22Rv1 (cell line): ENCODE results near the gene NRP2.

Experiments
- ZFX ChIP-seq: fragments of 450-650 bp; IDR thresholded peaks from 2 replicates; pipeline ENCODE4 v1.6.1; 2017; ENCODE audit warnings: antibody characterized with exemption, borderline replicate concordance
- TF ChIP-seq, protein P1 (sequence below): fragments of 450-650 bp; IDR thresholded peaks from 2 replicates; pipeline ENCODE4 v1.5.1; 2017; ENCODE audit warnings: mild to moderate bottlenecking

DNA sequence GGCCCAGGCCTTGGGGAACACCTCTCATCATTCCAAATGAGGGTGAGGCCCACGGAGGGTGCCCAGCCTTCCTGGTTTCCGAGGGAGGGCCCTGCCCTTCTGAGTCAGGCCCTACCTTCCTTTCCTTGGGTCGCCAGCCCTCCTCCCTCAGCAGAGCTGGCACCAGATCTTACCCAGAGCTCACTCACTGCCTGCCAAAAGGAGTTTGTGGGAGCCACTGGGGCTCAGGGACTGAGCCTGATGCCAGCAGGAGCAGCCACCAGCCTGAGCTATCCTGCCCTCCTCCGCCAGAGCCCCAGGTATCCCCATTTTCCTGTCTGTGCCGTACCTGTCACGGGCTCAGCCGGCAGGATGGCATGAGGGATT is 64.1 kb downstream of the NRP2 start:
- TF ChIP-seq, protein P1, sequence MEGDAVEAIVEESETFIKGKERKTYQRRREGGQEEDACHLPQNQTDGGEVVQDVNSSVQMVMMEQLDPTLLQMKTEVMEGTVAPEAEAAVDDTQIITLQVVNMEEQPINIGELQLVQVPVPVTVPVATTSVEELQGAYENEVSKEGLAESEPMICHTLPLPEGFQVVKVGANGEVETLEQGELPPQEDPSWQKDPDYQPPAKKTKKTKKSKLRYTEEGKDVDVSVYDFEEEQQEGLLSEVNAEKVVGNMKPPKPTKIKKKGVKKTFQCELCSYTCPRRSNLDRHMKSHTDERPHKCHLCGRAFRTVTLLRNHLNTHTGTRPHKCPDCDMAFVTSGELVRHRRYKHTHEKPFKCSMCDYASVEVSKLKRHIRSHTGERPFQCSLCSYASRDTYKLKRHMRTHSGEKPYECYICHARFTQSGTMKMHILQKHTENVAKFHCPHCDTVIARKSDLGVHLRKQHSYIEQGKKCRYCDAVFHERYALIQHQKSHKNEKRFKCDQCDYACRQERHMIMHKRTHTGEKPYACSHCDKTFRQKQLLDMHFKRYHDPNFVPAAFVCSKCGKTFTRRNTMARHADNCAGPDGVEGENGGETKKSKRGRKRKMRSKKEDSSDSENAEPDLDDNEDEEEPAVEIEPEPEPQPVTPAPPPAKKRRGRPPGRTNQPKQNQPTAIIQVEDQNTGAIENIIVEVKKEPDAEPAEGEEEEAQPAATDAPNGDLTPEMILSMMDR: no peak
- TF ChIP-seq ZFX: no peak
